Panc1 (cell line): Measurements from ENCODE around the gene MMRN2. TPM values are rescaled to one million over a fixed set of nuclear protein-coding genes. Genes with fewer than 3 reads are reported as not detected.
"Not testable (repeated sequence)": the region's sequence is repeated elsewhere in the genome, so short reads cannot be mapped to it uniquely, and the experiment has no call there.

Source experiments
- ATAC-seq: fragments of 200-7000 bp; cut with Tn5 transposase; 2 replicates; pipeline ENCODE4 v1.9.1; 2020; ENCODE audit warnings: mild to moderate bottlenecking, moderate library complexity
- BruUV-seq: library from RNA; stranded (reverse); fragments of 400-500 nt; replicated peaks from 2 replicates; lab custom pipeline; 2021; lab: Mats Ljungman, UMichigan
- CTCF ChIA-PET: fragments of 300-600 bp; sonication (Branson Sonifier 250); formaldehyde crosslinking; loops from one replicate; lab custom pipeline; 2022; ENCODE audit warnings: antibody characterized with exemption; lab: Charles Lee
- POLR2A ChIA-PET: fragments of 300-600 bp; sonication (Branson Sonifier 250); formaldehyde crosslinking; loops from one replicate; lab custom pipeline; 2022; ENCODE audit warnings: antibody characterized with exemption; lab: Charles Lee
- DNase-seq: peaks from one replicate; pipeline ENCODE4 v3.0.0-alpha.2; 2010; ENCODE audit warnings: low read depth, low spot score
- H3K27ac ChIP-seq: 2 replicates; pipeline ENCODE4 v1.5.1; 2011; ENCODE audit warnings: mild to moderate bottlenecking, low read length, inconsistent platforms
- H3K27me3 ChIP-seq: fragments of 200-500 bp; sonication (Bioruptor generic); 2 replicates; pipeline ENCODE4 v1.6.0; 2014; ENCODE audit warnings: low read length, inconsistent platforms; ENCODE audit not compliant: control insufficient read depth, insufficient read depth
- H3K36me3 ChIP-seq: fragments of 200-500 bp; sonication (Bioruptor generic); 2 replicates; pipeline ENCODE4 v1.5.1; 2014; ENCODE audit warnings: inconsistent platforms, mild to moderate bottlenecking, low read length, moderate library complexity; ENCODE audit not compliant: control insufficient read depth, insufficient read depth
- H3K4me1 ChIP-seq: 2 replicates; pipeline ENCODE4 v1.5.1; 2011; ENCODE audit warnings: inconsistent platforms, mild to moderate bottlenecking, low read length, moderate library complexity; ENCODE audit not compliant: control insufficient read depth, insufficient read depth
- H3K4me3 ChIP-seq, 2 experiments: 2 replicates each; pipeline ENCODE4 v1.5.1; 2011 to 2012; ENCODE audit warnings: low read depth in 2 of 2, low read length in 2 of 2, mild to moderate bottlenecking in 2 of 2, inconsistent platforms in 1 of 2, moderate library complexity in 1 of 2
- H3K9me3 ChIP-seq: fragments of 200-500 bp; sonication (Bioruptor generic); 2 replicates; pipeline ENCODE4 v1.5.1; 2014; ENCODE audit warnings: low read depth, mild to moderate bottlenecking, inconsistent platforms, low read length, moderate library complexity; ENCODE audit not compliant: control insufficient read depth, insufficient read depth
- POLR2AphosphoS5 ChIP-seq: IDR thresholded peaks from 2 replicates; pipeline ENCODE4 v1.6.1; 2012; ENCODE audit warnings: mild to moderate bottlenecking, low read depth, low read length, moderate library complexity
- SIN3A ChIP-seq: IDR thresholded peaks from 2 replicates; pipeline ENCODE4 v1.6.1; 2012; ENCODE audit warnings: low read depth, mild to moderate bottlenecking, low read length, moderate library complexity, borderline replicate concordance; ENCODE audit not compliant: insufficient read depth
- TCF7L2 ChIP-seq: IDR thresholded peaks from 2 replicates; pipeline ENCODE4 v1.6.1; 2011; ENCODE audit warnings: mild to moderate bottlenecking, low read depth, low read length, inconsistent platforms
- in situ Hi-C: cut with HindIII; loops from 2 replicates; pipeline ENCODE4 v1.10.0; 2016; ENCODE audit warnings: low sequenced_read_pairs, low pct_unique_long_range_greater_than_20kb
- intact Hi-C: fragments of 100-400 bp; cut with micrococcal nuclease; formaldehyde crosslinking; loops from one replicate; pipeline ENCODE4 v1.10.0; 2022; ENCODE audit not compliant: unreplicated experiment
- total RNA-seq: library from RNA; stranded (reverse); gene quantifications from one replicate; pipeline ENCODE4 v1.2.1, GENCODE V29; 2021; ENCODE audit not compliant: unreplicated experiment
- TF ChIP-seq, protein P1 (sequence below), 2 experiments: IDR thresholded peaks; 2 replicates each; pipeline ENCODE4 v1.6.1; 2011 to 2012; ENCODE audit warnings: low read depth in 2 of 2, control low read depth in 1 of 2, low read length in 1 of 2, mild to moderate bottlenecking in 1 of 2, moderate library complexity in 1 of 2; ENCODE audit not compliant: insufficient read depth in 1 of 2
- TF ChIP-seq, protein P2 (sequence below): fragments of 450-650 bp; IDR thresholded peaks from 2 replicates; pipeline ENCODE4 v1.5.1; 2017; ENCODE audit warnings: mild to moderate bottlenecking

MMRN2 gene
- total RNA-seq, 1 experiment from 2014 or later: 1.0 TPM

DNA sequence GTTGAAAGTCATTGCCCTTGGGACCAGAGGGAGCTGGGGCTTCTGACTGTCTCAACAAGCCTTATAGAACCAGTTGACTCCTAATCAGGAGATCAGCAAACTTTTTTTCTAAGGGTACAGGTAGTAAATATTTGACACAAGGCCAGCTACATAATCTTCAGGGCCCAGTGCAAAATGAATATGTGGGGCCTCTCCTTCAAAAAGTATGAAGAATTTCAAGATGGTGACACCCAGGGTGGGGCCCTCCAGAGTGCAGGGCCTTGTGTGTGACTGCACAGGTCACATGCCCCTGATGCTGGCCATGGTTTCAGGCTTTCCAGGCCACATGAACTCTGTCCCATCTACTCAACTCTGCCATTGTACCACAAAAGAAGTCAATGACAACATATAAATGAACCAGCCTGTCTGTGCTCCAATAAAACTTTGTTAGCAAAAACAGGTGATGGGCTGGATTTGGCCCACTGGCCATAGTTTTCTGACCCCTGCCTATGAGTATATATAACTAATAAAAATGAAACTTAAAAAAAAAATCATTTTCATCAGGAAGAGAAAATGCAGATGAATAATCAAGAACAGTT lies 6.1 kb downstream of the MMRN2 start:
- no peak for DNase-seq

DNA sequence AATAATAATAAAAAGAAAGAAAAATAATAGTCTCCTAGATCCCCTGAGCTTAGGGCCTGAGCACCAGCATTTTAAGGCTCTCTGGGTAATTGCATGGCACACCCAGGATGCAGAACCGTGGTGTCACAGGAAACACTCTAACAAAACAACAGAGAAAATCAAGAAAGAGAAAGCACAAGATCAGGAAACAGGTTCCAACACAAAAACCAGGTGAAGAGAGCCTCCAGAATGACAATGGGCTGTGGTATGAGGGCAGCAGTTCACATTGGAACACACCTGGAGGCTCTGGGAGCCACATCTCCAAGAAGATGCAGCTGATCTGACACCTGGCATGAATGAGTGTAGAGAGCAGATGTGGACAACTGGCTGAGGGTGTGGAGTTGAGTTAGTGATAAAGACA lies 7.1 kb downstream of the MMRN2 start:
- peaks cover 15% of the 10 kb centered on the region for H3K4me1 ChIP-seq
- TF ChIP-seq, protein P1, sequence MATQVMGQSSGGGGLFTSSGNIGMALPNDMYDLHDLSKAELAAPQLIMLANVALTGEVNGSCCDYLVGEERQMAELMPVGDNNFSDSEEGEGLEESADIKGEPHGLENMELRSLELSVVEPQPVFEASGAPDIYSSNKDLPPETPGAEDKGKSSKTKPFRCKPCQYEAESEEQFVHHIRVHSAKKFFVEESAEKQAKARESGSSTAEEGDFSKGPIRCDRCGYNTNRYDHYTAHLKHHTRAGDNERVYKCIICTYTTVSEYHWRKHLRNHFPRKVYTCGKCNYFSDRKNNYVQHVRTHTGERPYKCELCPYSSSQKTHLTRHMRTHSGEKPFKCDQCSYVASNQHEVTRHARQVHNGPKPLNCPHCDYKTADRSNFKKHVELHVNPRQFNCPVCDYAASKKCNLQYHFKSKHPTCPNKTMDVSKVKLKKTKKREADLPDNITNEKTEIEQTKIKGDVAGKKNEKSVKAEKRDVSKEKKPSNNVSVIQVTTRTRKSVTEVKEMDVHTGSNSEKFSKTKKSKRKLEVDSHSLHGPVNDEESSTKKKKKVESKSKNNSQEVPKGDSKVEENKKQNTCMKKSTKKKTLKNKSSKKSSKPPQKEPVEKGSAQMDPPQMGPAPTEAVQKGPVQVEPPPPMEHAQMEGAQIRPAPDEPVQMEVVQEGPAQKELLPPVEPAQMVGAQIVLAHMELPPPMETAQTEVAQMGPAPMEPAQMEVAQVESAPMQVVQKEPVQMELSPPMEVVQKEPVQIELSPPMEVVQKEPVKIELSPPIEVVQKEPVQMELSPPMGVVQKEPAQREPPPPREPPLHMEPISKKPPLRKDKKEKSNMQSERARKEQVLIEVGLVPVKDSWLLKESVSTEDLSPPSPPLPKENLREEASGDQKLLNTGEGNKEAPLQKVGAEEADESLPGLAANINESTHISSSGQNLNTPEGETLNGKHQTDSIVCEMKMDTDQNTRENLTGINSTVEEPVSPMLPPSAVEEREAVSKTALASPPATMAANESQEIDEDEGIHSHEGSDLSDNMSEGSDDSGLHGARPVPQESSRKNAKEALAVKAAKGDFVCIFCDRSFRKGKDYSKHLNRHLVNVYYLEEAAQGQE (IDR thresholded peaks at IDR 0.05; ENCODE audit: insufficient read depth in 1 of 2, low read depth in 2 of 2, low read length in 1 of 2): no peak
- no peak for TF ChIP-seq SIN3A
- TF ChIP-seq, protein P2, sequence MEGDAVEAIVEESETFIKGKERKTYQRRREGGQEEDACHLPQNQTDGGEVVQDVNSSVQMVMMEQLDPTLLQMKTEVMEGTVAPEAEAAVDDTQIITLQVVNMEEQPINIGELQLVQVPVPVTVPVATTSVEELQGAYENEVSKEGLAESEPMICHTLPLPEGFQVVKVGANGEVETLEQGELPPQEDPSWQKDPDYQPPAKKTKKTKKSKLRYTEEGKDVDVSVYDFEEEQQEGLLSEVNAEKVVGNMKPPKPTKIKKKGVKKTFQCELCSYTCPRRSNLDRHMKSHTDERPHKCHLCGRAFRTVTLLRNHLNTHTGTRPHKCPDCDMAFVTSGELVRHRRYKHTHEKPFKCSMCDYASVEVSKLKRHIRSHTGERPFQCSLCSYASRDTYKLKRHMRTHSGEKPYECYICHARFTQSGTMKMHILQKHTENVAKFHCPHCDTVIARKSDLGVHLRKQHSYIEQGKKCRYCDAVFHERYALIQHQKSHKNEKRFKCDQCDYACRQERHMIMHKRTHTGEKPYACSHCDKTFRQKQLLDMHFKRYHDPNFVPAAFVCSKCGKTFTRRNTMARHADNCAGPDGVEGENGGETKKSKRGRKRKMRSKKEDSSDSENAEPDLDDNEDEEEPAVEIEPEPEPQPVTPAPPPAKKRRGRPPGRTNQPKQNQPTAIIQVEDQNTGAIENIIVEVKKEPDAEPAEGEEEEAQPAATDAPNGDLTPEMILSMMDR: no peak
- no peak for TF ChIP-seq TCF7L2
- TF ChIP-seq POLR2AphosphoS5: no peak
- DNase-seq (no peak), ATAC-seq (no peak)
- H3K4me3 ChIP-seq: no peak overlapping the region
- in situ Hi-C loops (no loop called here), intact Hi-C loops (no loop called here)
- no peak overlapping the region for H3K27ac ChIP-seq
- ChIA-PET POLR2A (no interaction called here), CTCF (no interaction called here)
- no peaks in the 10 kb centered on the region for H3K27me3 ChIP-seq
- no peaks in the 10 kb centered on the region for H3K36me3 ChIP-seq
- no peaks in the 10 kb centered on the region for H3K9me3 ChIP-seq
- BruUV-seq: no TSS peak

More for the DNA sequence above, 6.1 kb downstream of the MMRN2 start:
- Histone ChIP-seq H3K36me3 (no peaks in the 10 kb centered on the region), H3K27me3 (no peaks in the 10 kb centered on the region), H3K27ac (no peak overlapping the region), H3K4me3 (no peak overlapping the region), H3K9me3 (no peaks in the 10 kb centered on the region), H3K4me1 (peaks cover 20% of the 10 kb centered on the region)
- ATAC-seq: no peak
- no peak for TF ChIP-seq SIN3A
- TF ChIP-seq, protein P2: no peak
- TF ChIP-seq, protein P1 (IDR thresholded peaks at IDR 0.05; ENCODE audit: insufficient read depth in 1 of 2, low read depth in 2 of 2, low read length in 1 of 2): no peak
- no peak for TF ChIP-seq POLR2AphosphoS5
- TF ChIP-seq TCF7L2: no peak
- CTCF ChIA-PET: no interaction called here
- BruUV-seq: no TSS peak
- POLR2A ChIA-PET: no interaction called here
- intact Hi-C loops: no loop called here
- in situ Hi-C loops: no loop called here

DNA sequence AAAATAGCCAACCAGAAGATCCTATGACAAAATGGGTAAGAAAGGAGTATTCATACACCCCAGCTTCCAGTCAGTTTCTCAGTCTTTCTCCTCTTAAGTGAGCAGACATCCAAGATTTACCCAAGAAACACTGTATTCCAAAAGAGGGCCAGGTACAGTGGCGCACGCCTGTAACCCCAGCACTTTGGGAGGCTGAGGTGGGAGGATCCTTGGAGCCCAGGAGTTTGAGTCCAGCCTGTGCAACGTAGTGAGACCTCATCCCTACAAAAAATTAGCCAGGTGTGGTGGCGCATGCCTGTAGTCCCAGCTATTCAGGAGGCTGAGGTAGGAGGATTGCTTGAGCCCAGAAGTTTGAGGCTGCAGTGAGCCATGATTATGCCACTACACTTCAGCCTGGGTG lies 9.6 kb downstream of the MMRN2 start:
- BruUV-seq, H3K9me3 ChIP-seq, intact Hi-C loops, H3K27me3 ChIP-seq, H3K4me1 ChIP-seq, H3K27ac ChIP-seq, H3K4me3 ChIP-seq, in situ Hi-C loops, H3K36me3 ChIP-seq, POLR2A ChIA-PET, ATAC-seq, DNase-seq: not testable (repeated sequence)
- CTCF ChIA-PET: interaction anchor here (0.7 to 1.7 kb wide), 2 partner anchors 13 kb away, joined by 5 to 7 read pairs; no protein-coding TSS in a partner anchor
